HepG2 (cell line): Measurements from ENCODE around the gene AQP9.

Experiments
- FIP1L1 ChIP-seq: fragments of 200-400 bp; formaldehyde crosslinking; IDR thresholded peaks from 2 replicates; pipeline ENCODE4 v1.6.1; 2018; ENCODE audit warnings: low read depth, mild to moderate bottlenecking, low read length, moderate library complexity, borderline replicate concordance; ENCODE audit not compliant: insufficient read depth
- GMEB1 ChIP-seq: sonication (generic); formaldehyde crosslinking; IDR thresholded peaks from 2 replicates; pipeline ENCODE4 v1.5.1; 2020; ENCODE audit warnings: missing genetic modification reagents, mild to moderate bottlenecking, borderline replicate concordance
- KAT7 ChIP-seq: IDR thresholded peaks from 2 replicates; pipeline ENCODE4 v1.6.1; 2018; ENCODE audit warnings: borderline replicate concordance, missing compliant biosample characterization
- NCOA2 ChIP-seq: sonication (generic); formaldehyde crosslinking; IDR thresholded peaks from 2 replicates; pipeline ENCODE4 v1.8.0; 2022; ENCODE audit warnings: inconsistent platforms
- NFE2 ChIP-seq: sonication (generic); formaldehyde crosslinking; IDR thresholded peaks from 2 replicates; pipeline ENCODE4 v1.4.0; 2020; ENCODE audit warnings: missing genetic modification reagents
- RBFOX2 ChIP-seq: fragments of 200-400 bp; formaldehyde crosslinking; IDR thresholded peaks from 2 replicates; pipeline ENCODE4 v1.6.1; 2017; ENCODE audit warnings: low read depth, mild to moderate bottlenecking, low read length
- ZFP62 ChIP-seq: sonication (generic); formaldehyde crosslinking; IDR thresholded peaks from 2 replicates; pipeline ENCODE4 v1.4.0; 2020; ENCODE audit warnings: missing genetic modification reagents
- ZNF569 ChIP-seq: sonication (generic); formaldehyde crosslinking; IDR thresholded peaks from 2 replicates; pipeline ENCODE4 v1.5.0; 2020; ENCODE audit warnings: mild to moderate bottlenecking, missing genetic modification reagents, moderate library complexity, borderline replicate concordance
- ZNF678 ChIP-seq: sonication (generic); formaldehyde crosslinking; IDR thresholded peaks from 2 replicates; pipeline ENCODE4 v1.4.0; 2020; ENCODE audit warnings: mild to moderate bottlenecking, missing genetic modification reagents
- TF ChIP-seq, protein P1 (sequence below): sonication (generic); formaldehyde crosslinking; IDR thresholded peaks from 2 replicates; pipeline ENCODE4 v1.5.0; 2020; ENCODE audit warnings: mild to moderate bottlenecking, missing genetic modification reagents, moderate library complexity
- TF ChIP-seq, protein P2 (sequence below): IDR thresholded peaks from 2 replicates; pipeline ENCODE4 v1.6.1; 2016; ENCODE audit warnings: missing compliant biosample characterization, missing genetic modification reagents, borderline replicate concordance

DNA sequence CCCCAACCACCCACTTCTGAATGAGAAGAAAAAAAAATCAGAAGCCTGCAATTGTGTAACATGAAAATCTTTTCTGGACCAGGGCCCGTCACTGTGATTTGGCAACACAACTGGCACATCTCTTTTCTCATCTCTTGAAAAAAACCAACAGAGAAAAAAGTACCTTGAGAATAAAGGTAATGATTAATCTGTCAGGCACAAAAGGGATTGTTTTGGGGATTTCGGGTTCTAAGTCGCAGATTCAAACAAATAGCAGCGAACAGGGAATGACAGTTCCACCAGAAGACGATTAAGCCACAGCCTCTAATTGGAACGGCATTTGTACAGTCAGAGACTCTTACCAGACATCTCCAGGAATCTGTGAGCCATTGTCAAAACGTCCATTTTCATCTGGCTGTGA, at the start of gene AQP9:
- TF ChIP-seq RBFOX2 (no peak), NFE2 (CRISPR knock-in tag) (no peak), KAT7 (CRISPR knock-in tag) (no peak), FIP1L1 (no peak), ZFP62 (CRISPR knock-in tag) (no peak), ZNF569 (CRISPR knock-in tag) (no peak), GMEB1 (CRISPR knock-in tag) (no peak), ZNF678 (CRISPR knock-in tag) (no peak), NCOA2 (CRISPR knock-in tag) (no peak)
- TF ChIP-seq, protein P1, sequence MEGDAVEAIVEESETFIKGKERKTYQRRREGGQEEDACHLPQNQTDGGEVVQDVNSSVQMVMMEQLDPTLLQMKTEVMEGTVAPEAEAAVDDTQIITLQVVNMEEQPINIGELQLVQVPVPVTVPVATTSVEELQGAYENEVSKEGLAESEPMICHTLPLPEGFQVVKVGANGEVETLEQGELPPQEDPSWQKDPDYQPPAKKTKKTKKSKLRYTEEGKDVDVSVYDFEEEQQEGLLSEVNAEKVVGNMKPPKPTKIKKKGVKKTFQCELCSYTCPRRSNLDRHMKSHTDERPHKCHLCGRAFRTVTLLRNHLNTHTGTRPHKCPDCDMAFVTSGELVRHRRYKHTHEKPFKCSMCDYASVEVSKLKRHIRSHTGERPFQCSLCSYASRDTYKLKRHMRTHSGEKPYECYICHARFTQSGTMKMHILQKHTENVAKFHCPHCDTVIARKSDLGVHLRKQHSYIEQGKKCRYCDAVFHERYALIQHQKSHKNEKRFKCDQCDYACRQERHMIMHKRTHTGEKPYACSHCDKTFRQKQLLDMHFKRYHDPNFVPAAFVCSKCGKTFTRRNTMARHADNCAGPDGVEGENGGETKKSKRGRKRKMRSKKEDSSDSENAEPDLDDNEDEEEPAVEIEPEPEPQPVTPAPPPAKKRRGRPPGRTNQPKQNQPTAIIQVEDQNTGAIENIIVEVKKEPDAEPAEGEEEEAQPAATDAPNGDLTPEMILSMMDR (CRISPR knock-in tag): no peak
- TF ChIP-seq, protein P2, sequence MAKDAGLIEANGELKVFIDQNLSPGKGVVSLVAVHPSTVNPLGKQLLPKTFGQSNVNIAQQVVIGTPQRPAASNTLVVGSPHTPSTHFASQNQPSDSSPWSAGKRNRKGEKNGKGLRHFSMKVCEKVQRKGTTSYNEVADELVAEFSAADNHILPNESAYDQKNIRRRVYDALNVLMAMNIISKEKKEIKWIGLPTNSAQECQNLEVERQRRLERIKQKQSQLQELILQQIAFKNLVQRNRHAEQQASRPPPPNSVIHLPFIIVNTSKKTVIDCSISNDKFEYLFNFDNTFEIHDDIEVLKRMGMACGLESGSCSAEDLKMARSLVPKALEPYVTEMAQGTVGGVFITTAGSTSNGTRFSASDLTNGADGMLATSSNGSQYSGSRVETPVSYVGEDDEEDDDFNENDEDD (CRISPR knock-in tag): no peak
